Measurements from ENCODE around the gene RIPK1.

GRCh38 chr6:3046295-3046694 is 22.0 kb upstream of the RIPK1 start:
- TF ChIP-seq REST (IDR thresholded peaks at IDR 0.05; ENCODE audit: insufficient replicate concordance, low read depth), result no peak
- no peak for TF ChIP-seq CTCF (IDR thresholded peaks at IDR 0.05; ENCODE audit: insufficient read depth, low read length)
- no peak for TF ChIP-seq POLR2AphosphoS5 (IDR thresholded peaks at IDR 0.05; ENCODE audit: low read depth)
